KG1 (cell line): ENCODE results near the gene OR6C4.
"Not testable (repeated sequence)": the region's sequence is repeated elsewhere in the genome, so short reads cannot be mapped to it uniquely, and the experiment has no call there.

Source experiments
- DNase-seq: peaks from one replicate; lab custom pipeline; 2025; lab: John Stamatoyannopoulos, UW

The OR6C4 gene

GRCh38 chr12:55549302-55549701 is at the start of gene OR6C4:
Gene OR6C4 (plus strand): TSS chr12:55549602. CDS start chr12:55551227, 1,625 bp downstream.
- no peak for DNase-seq

- DNase-seq = no peak
Observed at GRCh38 chr12:55499810-55500252, 49.6 kb upstream of the OR6C4 start.

GRCh38 chr12:55501601-55502000 is 47.8 kb upstream of the OR6C4 start:
- no peak for DNase-seq

- no peak for DNase-seq
Observed at GRCh38 chr12:55515696-55516095, 33.7 kb upstream of the OR6C4 start.

DNA sequence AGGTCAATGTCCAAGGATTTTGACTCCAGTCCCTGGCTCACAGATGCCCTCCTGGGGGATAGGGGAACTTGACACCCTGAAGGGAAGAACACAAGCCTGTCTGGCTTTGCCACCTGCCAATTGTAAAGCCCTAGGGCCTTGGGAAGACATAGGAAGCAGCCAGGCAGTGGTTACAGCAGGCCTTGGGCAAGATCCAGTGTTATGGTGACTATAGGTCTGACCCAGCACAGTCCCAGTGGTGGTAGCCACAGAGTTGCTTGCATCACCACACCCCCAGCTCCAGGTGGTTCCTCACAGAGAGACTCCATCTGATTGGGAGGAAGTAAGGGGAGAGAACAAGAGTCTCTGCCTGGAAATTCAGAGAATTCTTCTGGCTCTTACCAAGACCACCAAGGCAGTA is 33.0 kb upstream of the OR6C4 start:
- DNase-seq = no peak

DNA sequence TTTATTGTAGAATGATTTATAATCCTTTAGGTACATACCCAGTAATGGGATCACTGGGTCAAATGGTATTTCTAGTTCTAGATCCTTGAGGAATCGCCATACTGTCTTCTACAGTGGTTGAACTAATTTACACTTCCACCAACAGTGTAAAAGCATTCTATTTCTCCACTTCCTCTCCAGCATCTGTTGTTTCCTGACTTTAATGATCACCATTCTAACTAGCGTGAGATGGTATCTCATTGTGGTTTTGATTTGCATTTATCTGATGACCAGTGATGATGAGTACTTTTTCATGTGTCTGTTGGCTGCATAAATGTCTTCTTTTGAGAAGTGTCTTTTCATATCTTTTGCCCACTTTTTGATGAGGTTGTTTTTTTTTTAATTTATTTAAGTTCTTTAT is 1.2 kb upstream of the OR6C4 start:
- DNase-seq = not testable (repeated sequence)

- no peak for DNase-seq
Observed at GRCh38 chr12:55548756-55549155, 646 bp upstream of the OR6C4 start.

DNA sequence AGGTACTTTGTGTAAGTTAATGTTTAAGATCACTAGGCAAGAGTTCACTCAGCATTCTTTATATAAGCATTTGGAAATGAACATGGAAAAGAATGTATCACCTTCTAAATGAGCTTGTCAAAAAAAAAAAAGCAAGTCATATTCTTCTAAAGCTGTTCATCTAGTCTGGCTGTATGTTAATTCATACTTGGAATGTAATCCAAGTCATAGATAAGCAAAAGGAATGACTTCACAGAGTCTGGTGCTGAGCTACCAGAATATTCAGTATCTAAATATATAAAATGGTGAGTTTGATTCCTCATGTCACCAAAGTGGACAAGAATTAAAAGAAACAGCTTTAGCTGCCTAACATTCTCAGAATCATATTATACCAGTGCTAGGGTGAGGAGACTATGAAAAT is 4.9 kb downstream of the OR6C4 start:
- DNase-seq = no peak

GRCh38 chr12:55570060-55570459 is 20.7 kb downstream of the OR6C4 start:
- DNase-seq = not testable (repeated sequence)

GRCh38 chr12:55570689-55571088 is 21.3 kb downstream of the OR6C4 start:
- DNase-seq = not testable (repeated sequence)

- DNase-seq = no peak
Observed at GRCh38 chr12:55572168-55572567, 22.8 kb downstream of the OR6C4 start, which contains the start of gene OR2AP1. Gene OR2AP1 (plus strand): TSS chr12:55572468. CDS start chr12:55574415, 1,947 bp downstream.

DNA sequence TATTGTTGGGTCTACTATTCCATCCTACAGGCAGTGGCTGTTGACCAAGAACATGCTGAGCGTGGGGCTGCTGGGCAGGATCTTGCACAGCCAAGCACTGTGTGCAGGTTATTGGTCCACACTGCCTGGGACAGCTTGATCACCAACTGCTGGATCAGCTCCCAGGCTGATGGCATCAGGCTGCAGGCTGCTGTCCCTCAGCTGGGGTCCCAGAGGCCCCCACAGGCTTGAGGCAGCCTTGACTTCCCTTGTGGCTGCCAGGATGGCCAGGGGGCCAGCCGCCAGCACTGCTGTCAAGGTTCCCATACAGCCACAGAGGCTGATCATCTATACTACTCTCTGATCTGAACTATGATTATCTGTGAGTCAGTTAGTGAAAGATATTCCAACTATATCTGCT is 32.7 kb downstream of the OR6C4 start:
- DNase-seq = no peak

DNA sequence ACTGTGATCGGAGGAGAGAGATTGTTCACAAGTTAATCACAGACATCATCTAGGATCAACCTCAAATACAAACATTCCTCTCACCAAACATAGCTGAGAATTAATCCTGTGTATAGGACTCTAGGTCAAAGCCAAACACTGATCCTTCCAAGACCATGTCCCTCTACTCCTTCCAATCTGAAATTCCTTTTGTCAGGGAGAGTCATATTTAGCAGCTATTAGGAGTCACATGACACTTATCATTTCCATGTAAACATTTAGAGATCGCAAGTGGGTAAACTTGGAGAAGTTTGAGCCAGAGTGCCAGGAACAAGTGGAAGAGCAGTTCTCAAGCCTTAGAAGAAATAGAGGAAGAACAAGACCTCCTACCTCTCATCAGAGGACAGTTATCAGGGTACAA is 36.4 kb downstream of the OR6C4 start:
- DNase-seq = no peak

DNA sequence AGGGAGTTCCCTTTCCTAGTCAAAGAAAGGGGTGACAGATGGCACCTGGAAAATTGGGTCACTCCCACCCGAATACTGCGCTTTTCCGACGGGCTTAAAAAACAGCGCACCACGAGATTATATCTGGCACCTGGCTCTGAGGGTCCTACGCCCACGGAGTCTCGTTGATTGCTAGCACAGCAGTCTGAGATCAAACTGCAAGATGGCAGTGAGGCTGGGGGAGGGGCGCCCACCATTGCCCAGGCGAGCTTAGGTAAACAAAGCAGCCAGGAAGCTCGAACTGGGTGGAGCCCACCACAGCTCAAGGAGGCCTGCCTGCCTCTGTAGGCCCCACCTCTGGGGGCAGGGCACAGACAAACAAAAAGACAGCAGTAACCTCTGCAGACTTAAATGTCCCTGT is 40.8 kb downstream of the OR6C4 start:
- not testable (repeated sequence) for DNase-seq
